ENCODE measurements around the gene GDAP2.

- no peak for TF ChIP-seq CTCF (IDR thresholded peaks at IDR 0.05; ENCODE audit: poor library complexity)
- no peak for TF ChIP-seq EZH2phosphoT487 (IDR thresholded peaks at IDR 0.05; ENCODE audit: low read depth, severe bottlenecking, unreplicated experiment)
Observed at GRCh38 chr1:117877823-117878222, 51.6 kb downstream of the GDAP2 start.
